NCI-H2081 treated with DMSO at 0.1 percent for 48 hours (cell line): Measurements from ENCODE around the gene GM2A.

Experiments used
- DNase-seq: peaks from one replicate; lab custom pipeline; 2025; lab: John Stamatoyannopoulos, UW

Gene GM2A

DNA sequence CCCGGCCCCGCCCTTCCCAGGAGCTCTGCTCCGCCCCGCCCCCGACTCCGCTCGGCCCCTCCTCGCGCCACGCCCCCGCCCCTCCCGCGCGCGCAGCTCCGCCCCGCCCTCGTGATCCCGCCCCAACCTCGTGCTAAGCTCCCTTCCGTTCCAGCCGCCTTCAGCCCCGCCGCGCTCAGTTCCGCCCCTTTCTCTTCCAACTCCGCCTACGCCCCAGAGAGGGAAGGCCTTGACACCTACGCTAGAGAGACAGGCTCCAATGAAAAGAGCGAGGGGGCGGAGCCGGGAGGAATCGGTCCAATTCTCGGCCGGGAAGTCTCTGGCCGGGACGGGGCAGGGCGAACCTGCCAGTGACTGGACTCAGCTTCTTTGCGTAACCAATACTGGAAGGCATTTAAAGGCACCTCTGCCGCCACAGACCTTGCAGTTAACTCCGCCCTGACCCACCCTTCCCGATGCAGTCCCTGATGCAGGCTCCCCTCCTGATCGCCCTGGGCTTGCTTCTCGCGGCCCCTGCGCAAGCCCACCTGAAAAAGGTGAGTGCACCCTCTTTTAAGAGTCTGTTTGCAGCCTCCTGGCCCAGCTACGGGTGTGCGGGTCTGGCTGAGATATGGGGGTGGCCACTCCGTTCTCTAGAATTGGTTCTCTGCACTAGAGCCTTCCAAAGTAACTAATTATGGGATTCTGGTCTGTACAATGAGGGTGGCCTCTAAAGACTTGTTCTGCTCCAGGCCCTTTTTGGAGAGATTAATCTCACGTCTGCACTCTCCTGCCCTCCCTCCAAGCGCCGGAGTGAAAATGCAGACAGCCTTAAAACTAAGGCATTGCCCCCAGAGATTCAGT, at the start of gene GM2A:
TSS of gene GM2A (plus strand) at position 424 of the 843 bp plus-strand sequence. CDS start at position 456, 32 bp downstream.
- peak; percentile 84 for DNase-seq

DNA sequence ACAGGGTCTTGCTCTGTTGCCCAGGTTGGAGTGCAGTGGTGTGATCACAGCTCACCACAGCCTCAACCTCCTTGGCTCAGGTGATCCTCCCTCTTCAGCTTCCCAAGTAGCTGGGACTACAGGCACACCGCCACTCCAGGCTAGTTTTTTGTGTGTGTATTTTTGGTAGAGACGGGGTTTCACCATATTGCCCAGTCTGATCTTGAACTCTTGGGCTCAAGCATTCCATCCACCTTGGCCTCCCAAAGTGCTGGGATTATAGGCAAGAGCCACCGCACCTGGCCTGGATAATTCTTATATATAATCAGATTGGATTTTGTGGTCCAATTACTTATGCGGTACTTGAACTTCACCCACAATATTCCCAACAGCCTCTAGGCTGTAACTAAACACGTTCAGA, 48.9 kb upstream of the GM2A start:
- DNase-seq, result no peak

DNA sequence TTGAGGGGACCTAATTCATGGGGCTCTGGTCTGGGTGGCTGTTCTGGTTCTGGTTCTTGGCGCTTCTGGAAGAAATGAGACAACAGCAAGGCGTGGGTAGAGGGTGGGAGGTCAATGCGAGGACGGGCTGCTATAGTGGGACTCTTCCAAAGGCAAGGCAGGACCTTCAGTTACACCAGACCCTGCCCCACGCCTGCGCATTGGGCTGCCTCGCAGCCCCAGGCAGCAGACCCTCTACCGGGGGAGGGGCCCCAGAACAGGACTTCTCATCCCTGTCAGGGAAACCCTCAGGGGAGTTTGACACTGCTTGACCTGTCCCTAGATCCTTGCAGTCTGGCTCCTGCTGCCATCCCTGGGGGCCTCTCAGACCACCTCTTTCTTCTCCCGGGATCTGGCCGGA, 47.6 kb upstream of the GM2A start:
- no peak for DNase-seq

DNA sequence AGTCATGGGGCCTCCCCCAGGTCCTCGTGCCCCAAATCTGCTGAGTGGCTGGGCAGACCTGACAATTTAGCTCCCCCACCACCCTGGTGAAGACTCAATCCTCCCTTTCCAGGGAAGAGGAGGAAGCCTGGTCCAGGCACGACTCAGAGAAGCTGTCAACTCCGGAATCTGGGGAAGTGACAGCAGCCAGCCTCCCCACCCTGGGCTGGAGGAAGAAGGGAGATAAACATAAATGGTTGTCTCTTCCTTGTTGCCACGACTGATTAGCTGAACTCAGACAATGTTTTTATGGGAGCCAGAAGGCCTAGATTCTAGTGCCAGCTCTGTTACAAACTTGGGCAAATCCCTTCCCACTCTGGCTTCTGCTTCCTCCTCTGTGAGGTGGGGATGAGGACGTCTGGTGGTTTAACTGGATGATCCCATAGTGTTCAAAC, 44.5 kb upstream of the GM2A start:
- no peak for DNase-seq

DNA sequence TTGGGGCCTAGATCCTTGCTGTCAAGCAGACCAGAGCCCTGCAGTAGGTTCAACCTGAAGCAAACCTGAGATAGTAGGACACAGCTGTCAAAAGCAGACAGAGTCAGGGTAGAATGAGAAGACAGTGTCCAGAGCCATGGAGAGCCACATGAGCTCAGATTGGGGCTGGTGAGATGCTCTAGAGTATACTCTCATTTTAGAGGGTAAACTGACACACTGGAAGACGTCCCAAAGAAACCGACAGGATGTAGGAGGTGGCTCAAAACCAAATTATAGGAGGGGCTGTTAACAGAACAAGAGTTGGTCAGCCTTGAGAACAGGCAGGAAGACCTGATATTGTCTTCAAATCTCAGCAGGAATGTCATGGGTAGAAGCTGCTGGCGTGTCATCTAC, 40.6 kb upstream of the GM2A start:
- DNase-seq, result no peak

DNA sequence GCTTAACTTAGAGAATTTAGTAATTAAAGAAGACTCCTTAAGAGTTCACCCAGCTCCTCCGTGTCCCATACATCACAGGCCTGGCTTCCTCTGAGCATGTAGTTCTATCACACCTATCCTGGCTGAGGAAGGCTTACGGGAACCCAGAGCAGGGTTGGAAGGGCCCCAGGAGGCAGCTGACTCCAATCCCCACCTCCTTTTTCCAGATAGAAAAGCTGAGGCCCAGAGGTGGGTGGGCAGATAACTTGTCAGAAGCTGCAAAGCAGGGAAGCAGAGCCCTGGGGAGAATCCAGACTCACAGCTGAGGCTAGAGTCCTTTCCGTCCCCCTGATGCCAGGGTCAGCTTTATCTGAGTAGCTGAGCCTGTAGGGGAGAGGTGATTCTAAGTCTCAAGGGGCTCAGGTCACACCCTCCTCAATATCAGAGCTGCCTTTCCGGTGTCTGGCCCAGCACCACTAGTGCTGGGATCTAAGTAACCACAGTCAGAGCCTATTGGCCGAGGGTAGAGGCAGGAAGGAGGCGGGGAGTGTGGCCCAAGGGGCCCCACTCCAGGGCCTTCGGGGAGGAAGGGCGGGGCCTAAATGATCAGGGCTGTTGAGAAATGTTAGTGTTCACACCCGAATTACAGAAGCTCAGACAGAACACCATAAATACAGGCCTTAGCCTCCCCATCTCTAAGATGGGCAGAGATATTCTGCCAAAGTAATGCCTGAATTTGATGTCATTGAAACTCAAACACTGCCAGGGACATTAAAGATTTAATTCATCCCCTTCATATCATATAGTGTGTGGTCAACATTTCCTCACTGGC, 39.0 kb upstream of the GM2A start:
- no peak for DNase-seq

DNA sequence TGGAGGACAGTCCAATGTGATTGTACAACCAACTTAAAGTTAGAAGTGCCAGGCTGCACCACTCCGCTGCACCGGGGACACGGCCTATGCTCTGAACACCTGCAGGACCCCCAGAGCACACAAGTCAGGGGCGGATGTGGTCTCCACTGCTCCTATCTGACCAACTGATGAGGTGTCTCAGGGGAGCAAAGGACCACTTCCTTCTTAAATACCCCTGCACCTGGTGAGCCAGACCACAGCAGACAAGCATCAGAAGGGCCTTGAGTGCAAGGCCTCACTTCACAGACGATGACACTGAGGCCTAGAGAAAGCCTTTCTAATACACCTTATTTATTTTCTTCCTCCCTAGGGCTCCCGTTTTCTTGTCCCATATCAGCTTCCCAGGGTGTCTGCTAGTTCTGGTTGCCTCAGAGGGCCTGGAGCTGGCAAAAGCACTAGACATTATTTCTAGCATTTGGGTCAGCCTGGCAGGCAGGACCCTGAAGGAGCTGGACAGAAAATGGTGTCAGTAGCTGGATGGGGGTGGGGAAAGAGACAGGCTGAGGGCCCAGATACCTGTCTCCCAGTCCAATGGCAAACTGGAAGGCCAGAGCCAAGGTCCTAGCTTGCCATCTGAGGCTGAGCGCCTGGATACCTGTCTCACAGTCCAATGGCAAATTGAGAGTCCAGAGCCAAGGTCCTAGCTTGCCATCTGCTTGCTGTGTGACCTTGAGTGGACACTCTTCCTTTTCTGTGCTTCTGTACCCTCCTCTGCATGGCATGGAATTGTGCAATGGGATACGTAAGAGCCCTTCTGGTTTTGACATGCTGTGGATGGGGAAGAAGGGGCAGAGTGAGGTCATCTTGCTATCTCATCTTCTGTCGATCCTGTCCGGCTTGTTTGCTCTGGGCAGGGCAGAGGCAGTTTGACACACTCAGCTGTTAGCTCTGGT, 38.1 kb upstream of the GM2A start:
- DNase-seq, result no peak

DNA sequence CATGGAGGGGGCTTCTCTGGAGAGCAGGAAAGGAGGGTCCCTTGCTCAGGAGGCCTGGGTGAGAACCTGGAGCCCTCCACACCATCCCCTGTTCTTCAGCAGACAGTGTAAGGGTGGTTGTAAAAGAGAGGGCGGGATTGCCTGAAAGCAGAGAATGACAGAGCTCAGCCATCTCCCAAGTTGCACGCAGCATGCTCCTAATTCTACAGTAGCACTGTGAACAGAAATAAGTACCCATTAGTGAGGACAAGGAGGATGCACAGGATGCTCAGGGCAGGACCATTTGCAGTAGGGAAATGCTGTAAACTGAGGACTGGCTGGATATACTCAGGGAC, 37.5 kb upstream of the GM2A start:
- no peak for DNase-seq

DNA sequence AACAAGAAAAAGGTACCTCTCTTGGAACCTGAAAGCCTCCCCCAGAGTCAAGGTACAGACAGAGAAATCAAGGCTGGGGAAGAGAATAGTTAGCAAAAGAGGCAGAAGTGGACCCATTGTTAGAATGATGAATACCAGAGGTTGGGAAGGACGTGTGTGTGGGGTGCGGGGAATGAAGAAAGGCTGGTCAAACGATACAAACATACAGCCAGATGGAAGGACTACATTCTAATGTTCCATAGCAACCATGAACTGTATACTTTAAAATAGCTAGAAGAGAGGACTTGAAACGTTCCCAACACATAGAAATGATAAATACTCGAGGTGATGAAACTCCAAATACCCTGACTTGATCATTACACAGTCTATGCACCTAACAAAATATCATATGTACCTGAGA, 36.2 kb upstream of the GM2A start:
- no peak for DNase-seq

DNA sequence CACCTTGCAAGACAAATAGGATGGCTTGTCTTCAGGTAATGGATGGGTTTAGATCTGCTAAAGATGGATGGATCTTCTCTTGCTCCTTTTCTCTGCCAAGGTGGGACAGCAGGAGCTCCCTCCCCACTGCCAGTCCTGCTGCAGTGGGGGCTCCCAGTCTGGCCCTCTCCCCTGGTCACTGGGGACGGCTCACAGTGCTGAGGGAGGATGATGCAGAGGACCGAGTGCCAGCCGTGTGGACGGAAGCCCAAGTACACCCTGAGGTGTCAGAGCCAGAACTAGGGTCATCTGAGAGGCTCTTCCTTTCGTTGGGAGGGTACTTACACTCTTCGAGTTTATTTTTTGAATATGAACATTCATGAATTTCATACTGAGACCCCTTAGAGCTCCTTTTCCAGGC, 34.8 kb upstream of the GM2A start:
- no peak for DNase-seq

DNA sequence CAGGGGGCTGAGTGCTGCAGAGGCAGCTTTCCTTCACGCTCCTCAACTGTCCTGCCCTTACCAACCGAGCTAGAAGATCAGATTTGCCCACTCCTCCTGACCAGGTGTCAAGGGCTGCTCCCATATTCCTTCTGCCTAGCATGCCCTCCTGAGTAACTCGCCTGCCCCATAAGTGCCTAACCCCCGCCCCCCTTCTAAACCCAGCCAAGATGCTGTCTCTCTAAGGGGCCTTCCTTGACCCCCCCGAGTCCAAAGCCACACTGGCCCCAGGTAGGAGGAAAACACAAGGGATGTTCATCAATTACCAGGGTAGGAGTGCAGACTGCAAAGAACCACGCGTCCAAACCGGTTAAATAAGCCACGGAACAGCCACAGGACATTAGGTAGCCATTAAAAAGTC, 33.8 kb upstream of the GM2A start:
- DNase-seq, result no peak

DNA sequence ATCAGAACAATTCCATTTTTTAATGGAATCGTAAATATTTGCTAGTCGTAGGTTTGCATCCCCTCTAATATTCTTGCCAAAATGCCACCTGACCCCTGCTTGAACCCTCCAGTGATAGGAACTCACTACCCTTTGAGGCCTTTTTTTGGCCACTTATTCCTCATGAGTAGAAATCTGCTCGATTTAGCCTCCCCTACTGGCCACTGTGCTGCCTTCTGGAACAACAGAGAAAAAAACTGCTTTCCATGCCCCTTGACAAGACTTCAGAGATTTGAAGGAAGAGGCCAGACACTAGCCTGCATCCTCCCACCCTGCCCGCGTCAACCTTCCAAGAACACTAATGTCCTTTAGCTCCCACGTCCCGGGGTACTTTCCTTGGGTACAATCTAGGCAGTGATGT, 33.2 kb upstream of the GM2A start:
- DNase-seq, result no peak

DNA sequence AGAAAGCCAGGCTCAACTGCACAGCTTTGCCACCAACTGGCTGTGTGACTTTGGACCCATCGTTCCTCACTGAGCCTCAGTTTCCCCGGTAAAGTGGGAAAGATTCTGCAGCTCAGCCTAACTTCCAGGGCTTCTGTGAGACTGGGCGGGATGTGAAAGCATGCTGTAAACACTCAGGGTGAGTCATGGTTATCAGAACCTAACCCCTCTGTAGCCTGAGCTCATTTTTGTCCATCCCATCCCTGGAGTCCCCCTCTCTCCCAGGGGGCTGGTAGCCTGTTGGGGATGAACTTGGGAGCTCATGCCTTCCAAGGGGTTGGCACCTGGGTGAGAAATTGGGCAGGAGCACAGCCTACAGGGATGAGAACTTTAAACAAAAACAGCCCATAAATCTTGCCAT, 31.4 kb upstream of the GM2A start:
- DNase-seq, result no peak

DNA sequence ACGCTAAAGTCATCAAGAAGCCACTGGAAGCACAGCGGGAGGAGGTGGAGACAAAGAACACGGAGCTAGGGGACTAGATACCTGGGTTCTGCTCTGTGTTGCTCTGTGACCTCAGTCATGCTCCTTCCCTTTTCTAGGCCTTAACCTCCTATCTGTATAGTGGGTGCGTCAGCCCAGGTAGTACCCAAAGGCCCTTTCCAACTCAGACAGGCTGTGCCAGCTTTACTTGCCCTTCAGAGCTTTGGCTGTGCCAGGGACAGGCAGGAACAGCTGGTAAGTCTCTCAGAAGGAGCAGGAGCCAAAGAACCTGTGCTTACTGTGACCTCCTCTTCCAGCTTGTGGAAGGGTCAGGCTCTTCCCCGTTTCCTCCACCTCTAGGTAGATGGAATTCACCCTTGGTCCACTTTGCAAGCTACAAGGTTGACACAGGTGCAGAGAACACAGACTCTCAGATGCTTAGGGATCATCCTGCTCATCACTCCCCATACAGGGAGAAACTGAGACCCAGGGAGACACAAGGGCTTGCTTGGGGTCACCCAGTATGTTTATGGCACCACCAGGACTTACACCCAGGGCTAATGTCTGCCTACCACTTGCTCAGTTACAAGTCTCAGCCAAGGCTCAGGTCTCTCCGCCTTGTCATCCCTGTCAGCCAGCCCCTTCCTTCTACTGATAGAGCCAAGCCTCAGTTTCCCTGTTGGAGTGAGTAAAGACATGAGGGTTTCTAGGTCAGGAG, 30.8 kb upstream of the GM2A start:
- no peak for DNase-seq

DNA sequence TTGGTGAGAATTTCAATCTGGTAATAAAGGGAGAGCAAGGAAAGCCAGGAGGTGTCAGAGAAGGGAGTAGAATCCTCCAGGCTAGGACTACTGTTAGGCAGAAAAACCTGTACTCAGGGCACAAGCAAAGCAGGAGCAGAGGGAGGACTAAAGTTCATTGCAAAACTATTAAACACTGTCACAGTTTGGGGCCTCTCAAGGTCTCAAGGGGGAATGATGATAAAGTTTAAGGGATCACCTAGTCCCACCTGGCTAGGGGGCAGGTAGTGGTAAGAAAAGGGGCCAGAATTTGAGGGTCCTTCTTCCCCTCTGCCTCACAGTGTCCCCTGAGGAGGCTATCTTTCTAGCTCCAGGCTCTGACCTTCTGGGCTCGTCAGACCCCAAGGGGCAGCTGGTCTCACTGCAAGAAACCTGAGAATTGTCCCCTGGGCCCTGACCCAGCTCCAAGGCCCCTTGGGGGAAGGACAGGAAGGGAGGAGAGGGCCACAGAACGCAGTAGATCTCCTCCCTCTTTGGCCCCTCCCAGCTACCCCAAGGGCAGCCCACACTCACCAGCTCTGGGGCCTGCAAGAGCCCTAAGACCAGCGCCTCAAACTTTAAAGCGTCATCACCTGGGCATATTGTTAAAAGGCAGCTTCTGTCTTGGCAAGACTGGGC, 30.1 kb upstream of the GM2A start:
- DNase-seq, result no peak

DNA sequence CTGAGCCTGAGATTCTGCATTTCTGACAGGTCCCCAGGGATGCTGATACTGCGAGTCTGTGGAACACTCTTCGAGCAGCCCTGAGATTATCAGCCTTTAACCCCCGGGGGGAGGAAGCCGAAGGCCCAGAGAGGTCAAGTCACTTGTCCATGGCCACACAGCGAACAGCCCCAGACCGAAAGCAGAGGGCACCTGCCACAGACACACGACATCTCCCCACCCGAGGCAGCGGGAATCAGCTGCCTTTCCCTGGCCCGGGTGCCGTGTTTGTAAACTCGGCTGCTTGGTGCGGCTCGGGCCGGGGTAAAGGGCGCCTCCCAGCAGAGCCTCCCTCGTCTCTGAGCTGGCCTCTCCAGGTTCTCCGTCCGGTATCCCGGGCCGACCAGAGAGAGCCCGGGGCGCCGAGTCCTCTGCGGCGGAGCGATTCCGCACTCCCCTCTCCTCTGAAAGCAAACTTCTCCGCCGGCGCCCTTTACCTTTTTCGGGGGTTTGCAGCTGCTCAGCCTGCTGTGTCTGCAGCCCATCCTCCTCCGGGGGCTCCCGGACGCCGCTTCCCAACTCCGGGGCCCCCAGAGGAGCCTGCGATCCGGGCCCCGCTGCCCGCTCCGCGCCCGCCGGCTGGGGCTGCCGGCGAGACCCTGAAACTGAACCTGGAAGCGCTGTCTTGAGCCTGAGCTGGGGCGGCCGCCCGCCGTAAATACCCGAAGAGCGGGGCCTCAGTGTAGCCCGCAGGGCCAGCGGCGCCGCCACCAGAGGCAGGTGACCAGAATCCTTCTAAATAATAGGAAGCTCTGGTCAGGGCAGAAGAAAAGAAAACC, 29.3 kb upstream of the GM2A start, which contains the start of gene CCDC69:
TSS of gene CCDC69 (minus strand) at position 646 of the 818 bp plus-strand sequence. CDS start at position 524, 122 bp downstream.
- no peak for DNase-seq

DNA sequence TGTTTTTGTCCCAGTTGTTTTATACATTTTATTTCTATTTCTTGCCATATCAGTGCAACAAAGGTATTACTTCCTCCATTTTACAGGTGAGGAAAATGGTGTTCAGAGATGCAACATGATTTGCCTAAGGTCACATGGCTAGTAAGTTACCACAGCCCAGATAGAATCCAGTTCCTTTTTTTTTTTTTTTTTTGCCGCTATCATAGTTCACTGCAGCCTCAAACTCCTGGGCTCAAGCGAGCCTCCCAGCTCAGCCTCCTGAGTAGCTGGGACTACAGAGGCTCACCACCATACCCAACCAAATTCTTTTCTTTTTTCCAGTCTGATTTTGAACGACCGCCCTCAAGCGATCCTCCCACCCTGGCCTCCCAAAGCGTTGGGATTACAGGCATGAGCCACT, 28.6 kb upstream of the GM2A start:
- DNase-seq, result no peak

DNA sequence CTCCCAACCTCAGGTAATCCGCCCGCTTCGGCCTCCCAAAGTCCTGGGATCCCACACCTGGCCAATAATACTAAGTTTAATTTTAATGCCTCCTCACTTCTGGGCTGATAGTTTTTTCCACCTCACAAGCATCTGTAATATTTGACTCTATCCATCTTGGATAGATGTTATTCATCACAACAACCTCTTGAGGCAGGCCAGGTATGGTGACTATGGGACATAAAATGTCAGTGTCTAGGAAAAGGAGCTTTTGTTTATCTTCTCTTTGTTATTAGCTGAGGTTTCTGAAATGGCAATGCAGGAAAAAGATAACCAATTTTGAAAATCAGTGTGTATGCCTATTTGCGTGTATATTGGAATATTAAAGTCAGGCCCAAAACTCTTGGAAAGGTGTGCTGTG, 27.9 kb upstream of the GM2A start:
- no peak for DNase-seq

DNA sequence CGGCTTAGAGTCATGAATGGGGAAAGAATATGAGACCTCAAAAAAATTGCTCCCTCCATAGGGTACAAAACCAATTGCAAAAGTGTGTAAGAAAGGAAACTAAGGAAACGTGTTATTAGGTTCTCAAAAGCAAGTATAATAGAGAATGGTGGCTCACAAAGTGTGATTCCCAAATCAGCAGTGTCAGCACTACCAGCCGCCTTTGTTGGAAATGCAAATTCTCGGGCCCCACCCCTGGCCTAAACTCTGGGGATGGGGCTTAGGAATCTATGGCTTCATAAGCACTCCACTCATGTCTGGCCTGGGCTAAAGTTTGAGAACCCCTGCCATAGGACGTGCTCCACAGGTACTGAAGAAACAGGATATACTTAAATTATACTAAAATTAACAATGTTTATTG, 27.5 kb upstream of the GM2A start:
- no peak for DNase-seq

DNA sequence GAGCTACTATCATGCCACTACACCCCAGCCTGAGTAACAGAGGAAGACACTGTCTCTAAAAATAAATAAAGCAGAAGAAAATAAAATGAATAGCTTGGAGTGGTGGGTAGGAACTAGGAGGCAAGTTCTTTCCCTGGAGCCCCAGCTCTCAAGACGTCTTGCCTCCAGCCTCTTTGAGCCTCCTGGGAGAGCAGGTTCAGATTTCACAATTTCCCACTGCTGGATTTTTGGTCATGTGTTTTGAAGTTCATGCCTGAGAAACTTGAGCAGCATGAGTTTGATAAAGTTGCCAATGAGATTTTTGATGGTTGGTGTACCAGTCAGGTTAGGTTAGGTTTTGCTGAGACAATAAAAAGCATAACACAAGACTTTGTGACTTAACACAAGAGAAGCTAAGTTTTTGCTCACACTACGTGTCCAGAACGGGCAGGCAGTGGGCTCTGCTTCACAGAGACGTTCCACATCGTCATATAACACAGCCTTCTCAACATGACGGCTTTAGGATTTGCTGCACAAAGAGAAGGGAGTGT, 25.0 kb upstream of the GM2A start:
- no peak for DNase-seq
